ENCODE data around the gene P2RX2.

P2RX2 gene

GRCh38 chr12:132638541-132639408, 20.2 kb downstream of the P2RX2 start:
- no peak for DNase-seq (ENCODE audit: low read depth in 2 of 2)

GRCh38 chr12:132639956-132640520, 21.5 kb downstream of the P2RX2 start:
- DNase-seq (ENCODE audit: low read depth in 2 of 2) = no peak

GRCh38 chr12:132640936-132641335, 22.4 kb downstream of the P2RX2 start:
- DNase-seq (ENCODE audit: low read depth in 2 of 2) = no peak

GRCh38 chr12:132641811-132642650, 23.5 kb downstream of the P2RX2 start:
- no peak for DNase-seq (ENCODE audit: low read depth in 2 of 2)

GRCh38 chr12:132642846-132643835, 24.6 kb downstream of the P2RX2 start:
- DNase-seq (ENCODE audit: low read depth in 2 of 2) = no peak

GRCh38 chr12:132646850-132647249, 28.3 kb downstream of the P2RX2 start:
- no peak for DNase-seq (ENCODE audit: low read depth in 2 of 2)

GRCh38 chr12:132647858-132648257, 29.3 kb downstream of the P2RX2 start:
- DNase-seq (ENCODE audit: low read depth in 2 of 2) = no peak

- no peak for DNase-seq (ENCODE audit: low read depth in 2 of 2)
These were observed 30.1 kb downstream of the P2RX2 start for GRCh38 chr12:132648616-132649225.

GRCh38 chr12:132649226-132649945, 30.8 kb downstream of the P2RX2 start:
- DNase-seq (ENCODE audit: low read depth in 2 of 2) = no peak

- no peak for DNase-seq (ENCODE audit: low read depth in 2 of 2)
These were observed 33.0 kb downstream of the P2RX2 start for GRCh38 chr12:132651444-132652100.

GRCh38 chr12:132653567-132654290, 35.2 kb downstream of the P2RX2 start:
- DNase-seq (ENCODE audit: low read depth in 2 of 2) = no peak

GRCh38 chr12:132657004-132657727, 38.6 kb downstream of the P2RX2 start:
- no peak for DNase-seq (ENCODE audit: low read depth in 2 of 2)

GRCh38 chr12:132658149-132658894, 39.7 kb downstream of the P2RX2 start:
- no peak for DNase-seq (ENCODE audit: low read depth in 2 of 2)

- no peak for DNase-seq (ENCODE audit: low read depth in 2 of 2)
These were observed 40.6 kb downstream of the P2RX2 start for GRCh38 chr12:132659146-132659545.

- no peak for DNase-seq (ENCODE audit: low read depth in 2 of 2)
These were observed 41.5 kb downstream of the P2RX2 start for GRCh38 chr12:132660052-132660451.

- DNase-seq (ENCODE audit: low read depth in 2 of 2) = no peak
These were observed 42.4 kb downstream of the P2RX2 start for GRCh38 chr12:132660996-132661395.

- DNase-seq (ENCODE audit: low read depth in 2 of 2) = no peak
These were observed 43.4 kb downstream of the P2RX2 start for GRCh38 chr12:132661972-132662371.
